DMS114 treated with DMSO at 0.1 percent for 48 hours (cell line): ENCODE data around the gene VPS11.
"Not testable (repeated sequence)": the region's sequence is repeated elsewhere in the genome, so short reads cannot be mapped to it uniquely, and the experiment has no call there.

Experiments
- DNase-seq: peaks from one replicate; lab custom pipeline; 2025; ENCODE audit not compliant: unreplicated experiment; lab: John Stamatoyannopoulos, UW

The VPS11 gene

GRCh38 chr11:119034813-119035212, 32.8 kb upstream of the VPS11 start:
- no peak for DNase-seq

GRCh38 chr11:119038884-119039283, 28.7 kb upstream of the VPS11 start:
- no peak for DNase-seq

- not testable (repeated sequence) for DNase-seq
These were observed 28.1 kb upstream of the VPS11 start for GRCh38 chr11:119039471-119039870.

- DNase-seq = no peak
These were observed 25.6 kb upstream of the VPS11 start for GRCh38 chr11:119041821-119042514.

GRCh38 chr11:119042927-119043326, 24.7 kb upstream of the VPS11 start:
- no peak for DNase-seq

- DNase-seq = no peak
These were observed 22.9 kb upstream of the VPS11 start for GRCh38 chr11:119044708-119045107.

GRCh38 chr11:119046489-119046888, 21.1 kb upstream of the VPS11 start:
- DNase-seq = no peak

- DNase-seq = no peak
These were observed 20.4 kb upstream of the VPS11 start for GRCh38 chr11:119047205-119047604.

- no peak for DNase-seq
These were observed 19.0 kb upstream of the VPS11 start for GRCh38 chr11:119048644-119049043.

- DNase-seq = no peak
These were observed 18.5 kb upstream of the VPS11 start for GRCh38 chr11:119049081-119049480.

GRCh38 chr11:119051440-119052162, 16.0 kb upstream of the VPS11 start:
- no peak for DNase-seq

GRCh38 chr11:119052163-119052814, 15.3 kb upstream of the VPS11 start:
- no peak for DNase-seq

- DNase-seq = no peak
These were observed 13.2 kb upstream of the VPS11 start for GRCh38 chr11:119054418-119054817.

- DNase-seq = peak; percentile 7
These were observed 11.7 kb upstream of the VPS11 start for GRCh38 chr11:119055901-119056300.

GRCh38 chr11:119056421-119056999, 11.1 kb upstream of the VPS11 start:
- DNase-seq = no peak

GRCh38 chr11:119057000-119057769, 10.4 kb upstream of the VPS11 start, which contains the start of gene HYOU1:
Gene HYOU1, minus strand, starts transcription at chr11:119057205. Its CDS starts 1,045 bp downstream, at chr11:119056160.
- peak; percentile 78 for DNase-seq

- DNase-seq = not testable (repeated sequence)
These were observed 8.5 kb upstream of the VPS11 start for GRCh38 chr11:119059128-119059527.

- DNase-seq = no peak
These were observed 6.4 kb upstream of the VPS11 start for GRCh38 chr11:119061256-119061655.

GRCh38 chr11:119062779-119063178, 4.8 kb upstream of the VPS11 start:
- no peak for DNase-seq

GRCh38 chr11:119065369-119065768, 2.2 kb upstream of the VPS11 start:
- DNase-seq = no peak

- DNase-seq = no peak
These were observed 10.2 kb downstream of the VPS11 start for GRCh38 chr11:119077839-119078238.
